HUES6 (cell line): ENCODE measurements around the gene PAPSS2.

Experiments used
- H3K27ac ChIP-seq: 2 replicates; pipeline ENCODE4 v1.7.0; 2013; ENCODE audit warnings: low read depth, mild to moderate bottlenecking, low read length, inconsistent platforms
- H3K27me3 ChIP-seq: 2 replicates; pipeline ENCODE4 v1.6.1; 2013; ENCODE audit warnings: low read length; ENCODE audit not compliant: control insufficient read depth, insufficient read depth
- H3K36me3 ChIP-seq: 2 replicates; pipeline ENCODE4 v1.6.1; 2013; ENCODE audit warnings: low read length; ENCODE audit not compliant: control insufficient read depth, insufficient read depth
- H3K4me1 ChIP-seq: 2 replicates; pipeline ENCODE4 v1.6.1; 2013; ENCODE audit warnings: low read length; ENCODE audit not compliant: control insufficient read depth, insufficient read depth
- H3K4me3 ChIP-seq: 2 replicates; pipeline ENCODE4 v1.5.1; 2013; ENCODE audit warnings: low read depth, low read length
- H3K9ac ChIP-seq: one replicate; pipeline ENCODE4 v1.6.1; 2013; ENCODE audit warnings: mild to moderate bottlenecking, low read length
- H3K9me3 ChIP-seq: 2 replicates; pipeline ENCODE4 v1.6.1; 2013; ENCODE audit warnings: low read depth, low read length; ENCODE audit not compliant: control insufficient read depth, insufficient read depth

Gene PAPSS2

GRCh38 chr10:87767253-87767652, 107.6 kb downstream of the PAPSS2 start:
- Histone ChIP-seq H3K4me3 (no peak overlapping the region), H3K9ac (no peak overlapping the region), H3K27ac (no peak overlapping the region), H3K27me3 (no peaks in the 10 kb centered on the region), H3K9me3 (no peaks in the 10 kb centered on the region), H3K36me3 (peaks cover 41% of the 10 kb centered on the region), H3K4me1 (peaks cover 8% of the 10 kb centered on the region; the same call in 1 of the 2 replicates)

- Histone ChIP-seq H3K9ac (no peak overlapping the region), H3K27me3 (no peaks in the 10 kb centered on the region), H3K9me3 (no peaks in the 10 kb centered on the region), H3K27ac (no peak overlapping the region), H3K4me3 (no peak overlapping the region), H3K4me1 (peaks cover 7% of the 10 kb centered on the region; the same call in 1 of the 2 replicates), H3K36me3 (peaks cover 48% of the 10 kb centered on the region)
Measured at GRCh38 chr10:87771871-87772500, 112.3 kb downstream of the PAPSS2 start.

- Histone ChIP-seq H3K9ac (no peak overlapping the region), H3K27ac (no peak overlapping the region), H3K27me3 (no peaks in the 10 kb centered on the region), H3K4me3 (no peak overlapping the region), H3K9me3 (no peaks in the 10 kb centered on the region), H3K36me3 (peaks cover 35% of the 10 kb centered on the region), H3K4me1 (no peaks in the 10 kb centered on the region)
Measured at GRCh38 chr10:87775766-87776165, 116.1 kb downstream of the PAPSS2 start.

DNA sequence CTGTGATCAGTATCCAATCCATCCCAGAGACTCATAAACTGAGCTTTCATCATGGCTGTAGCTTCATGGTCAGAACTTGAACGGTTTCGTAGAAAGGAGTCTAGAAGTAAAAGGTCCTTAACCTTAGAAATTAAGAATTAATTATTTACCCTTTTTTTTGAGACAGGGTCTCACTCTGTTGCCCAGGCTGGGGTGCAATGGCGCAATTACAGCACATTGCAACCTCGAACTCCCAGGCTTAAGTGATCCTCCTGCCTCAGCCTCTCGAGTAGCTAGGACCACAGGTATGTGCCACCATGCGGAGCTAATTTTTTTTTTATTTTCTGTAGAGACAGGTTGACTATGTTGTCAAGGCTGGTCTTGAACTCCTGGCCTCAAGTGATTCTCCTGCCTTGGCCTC, 116.7 kb downstream of the PAPSS2 start:
- no peak overlapping the region for H3K9ac ChIP-seq
- H3K27ac ChIP-seq, result no peak overlapping the region
- no peaks in the 10 kb centered on the region for H3K27me3 ChIP-seq
- H3K4me3 ChIP-seq, result no peak overlapping the region
- no peaks in the 10 kb centered on the region for H3K4me1 ChIP-seq
- H3K9me3 ChIP-seq, result no peaks in the 10 kb centered on the region
- H3K36me3 ChIP-seq, result peaks cover 32% of the 10 kb centered on the region

DNA sequence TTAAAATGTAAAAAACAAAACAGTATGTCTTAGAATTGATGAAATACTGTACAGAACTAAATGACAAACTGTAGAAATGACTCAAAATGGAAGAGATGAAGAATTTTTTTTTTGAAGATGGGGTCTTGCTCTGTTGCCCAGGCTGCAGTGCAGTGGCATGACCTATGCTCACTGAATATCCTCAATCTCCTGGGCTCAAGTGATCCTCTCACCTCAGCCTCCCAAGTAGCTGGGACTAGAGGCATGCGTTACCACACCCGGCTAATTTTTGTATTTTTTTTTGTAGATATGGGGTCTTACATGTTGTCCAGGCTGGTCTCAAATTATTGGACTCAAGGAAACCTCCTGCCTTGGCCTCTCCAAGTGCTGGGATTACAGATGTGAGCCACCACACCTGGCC, 121.9 kb downstream of the PAPSS2 start:
- Histone ChIP-seq H3K4me1 (no peaks in the 10 kb centered on the region), H3K36me3 (peaks cover 51% of the 10 kb centered on the region), H3K27me3 (no peaks in the 10 kb centered on the region), H3K9ac (no peak overlapping the region), H3K27ac (no peak overlapping the region), H3K9me3 (no peaks in the 10 kb centered on the region), H3K4me3 (no peak overlapping the region)

DNA sequence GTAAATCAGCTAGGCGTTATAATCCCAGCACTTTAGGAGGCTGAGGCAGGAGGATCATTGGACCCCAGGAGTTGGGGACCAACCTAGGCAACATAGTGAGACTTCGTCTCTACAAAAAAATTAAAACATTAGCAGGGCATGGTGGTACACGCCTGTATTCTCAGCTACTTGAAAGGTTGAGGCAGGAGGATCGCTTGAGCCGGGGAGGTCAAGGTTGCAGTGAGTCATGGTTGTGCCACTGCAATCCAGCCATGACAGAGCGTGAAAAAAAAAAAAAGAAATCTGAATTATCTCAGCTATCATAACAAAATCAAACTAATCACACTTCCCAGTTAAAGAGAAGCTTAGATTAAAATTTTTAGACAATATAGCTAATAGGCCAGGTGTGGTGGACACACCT, 123.0 kb downstream of the PAPSS2 start:
- Histone ChIP-seq H3K9ac (no peak overlapping the region), H3K27ac (no peak overlapping the region), H3K27me3 (no peaks in the 10 kb centered on the region), H3K36me3 (peaks cover 46% of the 10 kb centered on the region), H3K4me3 (no peak overlapping the region), H3K9me3 (no peaks in the 10 kb centered on the region), H3K4me1 (no peaks in the 10 kb centered on the region)

GRCh38 chr10:87786421-87786820, 126.7 kb downstream of the PAPSS2 start:
- no peaks in the 10 kb centered on the region for H3K9me3 ChIP-seq
- H3K4me3 ChIP-seq, result no peak overlapping the region
- H3K36me3 ChIP-seq, result peaks cover 59% of the 10 kb centered on the region
- H3K27ac ChIP-seq, result no peak overlapping the region
- no peaks in the 10 kb centered on the region for H3K27me3 ChIP-seq
- H3K4me1 ChIP-seq, result no peaks in the 10 kb centered on the region
- H3K9ac ChIP-seq, result no peak overlapping the region

- H3K9ac ChIP-seq, result no peak overlapping the region
- H3K9me3 ChIP-seq, result no peaks in the 10 kb centered on the region
- peaks cover 4% of the 10 kb centered on the region; the same call in 1 of the 2 replicates for H3K4me1 ChIP-seq
- peaks cover 45% of the 10 kb centered on the region for H3K36me3 ChIP-seq
- H3K27ac ChIP-seq, result no peak overlapping the region
- no peaks in the 10 kb centered on the region for H3K27me3 ChIP-seq
- no peak overlapping the region for H3K4me3 ChIP-seq
Measured at GRCh38 chr10:87790185-87790584, 130.5 kb downstream of the PAPSS2 start.

GRCh38 chr10:87794285-87794684, 134.6 kb downstream of the PAPSS2 start:
- no peaks in the 10 kb centered on the region for H3K27me3 ChIP-seq
- peaks cover 4% of the 10 kb centered on the region; the same call in 1 of the 2 replicates for H3K4me1 ChIP-seq
- no peak overlapping the region for H3K9ac ChIP-seq
- H3K36me3 ChIP-seq, result peaks cover 49% of the 10 kb centered on the region
- H3K27ac ChIP-seq, result no peak overlapping the region
- no peak overlapping the region for H3K4me3 ChIP-seq
- H3K9me3 ChIP-seq, result peaks cover 2% of the 10 kb centered on the region; the same call in 1 of the 2 replicates
